Measurements from ENCODE around the gene KRTAP10-7.
"Not testable (repeated sequence)": the region's sequence is repeated elsewhere in the genome, so short reads cannot be mapped to it uniquely, and the experiment has no call there.

KRTAP10-7 gene

GRCh38 chr21:44612669-44613229, 12.4 kb downstream of the KRTAP10-7 start:
- DNase-seq: no peak

DNA sequence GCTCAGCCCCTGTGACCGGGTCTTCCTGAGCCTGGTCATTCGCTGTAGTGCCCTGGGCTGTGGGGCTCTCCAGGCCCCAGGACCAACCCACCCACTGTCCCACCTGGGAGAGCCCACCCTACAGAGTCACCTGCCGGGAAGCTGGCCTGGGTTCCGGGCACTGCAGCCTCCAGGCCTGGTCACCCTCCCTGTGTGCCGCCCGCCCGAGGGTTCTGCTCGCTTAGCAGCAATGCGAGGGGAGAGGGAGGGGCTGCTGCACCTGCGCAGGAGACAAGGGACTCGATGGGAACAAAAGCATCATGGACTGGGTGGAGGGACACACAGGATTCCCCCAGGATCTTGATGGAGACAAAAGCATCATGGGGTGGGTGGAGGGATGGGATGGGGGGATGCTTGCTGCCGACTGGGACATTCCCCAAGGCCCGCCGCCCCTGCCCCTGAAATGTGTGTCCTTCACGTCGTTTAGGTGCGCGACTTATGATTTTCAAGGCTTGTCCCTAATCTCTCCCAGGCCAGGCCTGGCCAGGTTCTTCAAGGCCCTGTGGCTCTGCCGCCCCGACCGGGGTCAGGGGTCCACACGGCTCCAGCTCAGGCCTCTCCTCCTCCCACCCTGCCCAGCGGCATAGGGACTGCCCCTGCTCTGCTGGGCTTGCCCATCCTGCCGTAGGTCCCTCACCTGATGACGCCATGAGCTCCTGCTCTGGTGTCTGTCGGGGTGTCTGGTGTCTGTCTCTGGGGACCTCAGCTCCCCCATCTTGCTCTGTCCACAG, 13.2 kb downstream of the KRTAP10-7 start:
- DNase-seq: no peak

DNA sequence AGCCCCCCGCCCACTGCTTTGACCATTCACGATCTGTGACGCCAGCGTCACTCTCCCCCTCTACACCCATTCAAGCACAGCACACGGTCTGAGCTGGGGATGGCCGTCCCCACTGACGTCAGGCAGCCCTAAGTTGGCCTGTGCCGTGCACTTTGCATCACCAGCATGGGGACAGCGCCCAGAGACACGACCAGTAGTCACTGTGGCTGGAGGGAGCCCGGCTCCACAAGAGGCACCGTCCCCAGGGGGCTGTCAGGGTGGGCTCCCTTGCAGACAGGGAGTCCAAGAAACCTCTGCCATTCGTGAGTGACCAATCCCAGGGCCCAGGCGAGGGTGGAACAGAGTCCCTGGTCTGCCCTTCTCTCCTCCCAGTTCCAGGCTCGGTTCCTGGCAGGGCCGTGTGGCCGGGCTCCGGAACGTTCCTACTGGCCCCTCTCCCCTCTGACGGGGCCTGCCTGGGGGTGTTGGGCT, 13.8 kb downstream of the KRTAP10-7 start:
- DNase-seq: no peak

DNA sequence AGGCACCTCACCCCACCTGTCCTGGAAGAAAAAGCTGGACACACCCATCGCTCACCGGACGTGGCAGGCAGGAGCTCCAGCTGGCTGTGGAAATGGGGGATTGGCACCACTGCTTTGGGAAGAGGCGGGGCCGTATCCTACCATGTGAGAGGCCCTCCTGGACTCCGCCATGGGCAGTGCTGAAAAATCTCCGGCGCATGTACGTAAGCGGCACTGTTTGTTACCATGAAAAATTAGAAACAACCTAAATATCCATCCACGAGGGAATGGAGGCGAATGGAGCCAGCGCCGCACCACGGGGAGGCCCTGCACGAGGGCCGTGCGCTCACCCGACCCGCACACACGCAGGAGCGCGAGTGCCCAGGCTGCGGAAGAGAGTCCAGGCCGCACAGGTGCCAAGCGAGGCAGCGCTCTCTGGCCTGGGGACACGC, 14.6 kb downstream of the KRTAP10-7 start:
- DNase-seq: no peak

GRCh38 chr21:44615466-44615865, 15.1 kb downstream of the KRTAP10-7 start:
- DNase-seq: no peak

- DNase-seq: no peak
These were observed 15.7 kb downstream of the KRTAP10-7 start for GRCh38 chr21:44615911-44616590.

DNA sequence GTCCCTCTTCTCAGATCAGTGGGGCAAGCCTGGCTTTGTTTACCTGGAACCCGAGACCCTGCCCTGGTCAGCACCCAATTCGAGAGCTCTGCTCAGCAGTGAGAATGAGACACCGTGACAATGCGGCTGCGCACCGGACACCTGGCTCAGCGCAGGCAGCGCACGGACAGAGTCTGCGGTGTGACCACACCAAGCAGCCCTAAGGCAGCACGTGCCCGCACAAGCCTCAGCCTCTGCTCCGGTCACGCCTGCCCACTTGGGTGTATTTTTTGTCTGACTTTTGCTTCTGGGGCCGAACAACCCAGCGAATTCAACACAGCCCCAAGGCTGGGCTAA, 16.2 kb downstream of the KRTAP10-7 start:
- no peak for DNase-seq

GRCh38 chr21:44617071-44617501, 16.7 kb downstream of the KRTAP10-7 start:
- DNase-seq: no peak

GRCh38 chr21:44618504-44618903, 18.1 kb downstream of the KRTAP10-7 start:
- no peak for DNase-seq

- DNase-seq: no peak
These were observed 18.5 kb downstream of the KRTAP10-7 start for GRCh38 chr21:44618909-44619308.

DNA sequence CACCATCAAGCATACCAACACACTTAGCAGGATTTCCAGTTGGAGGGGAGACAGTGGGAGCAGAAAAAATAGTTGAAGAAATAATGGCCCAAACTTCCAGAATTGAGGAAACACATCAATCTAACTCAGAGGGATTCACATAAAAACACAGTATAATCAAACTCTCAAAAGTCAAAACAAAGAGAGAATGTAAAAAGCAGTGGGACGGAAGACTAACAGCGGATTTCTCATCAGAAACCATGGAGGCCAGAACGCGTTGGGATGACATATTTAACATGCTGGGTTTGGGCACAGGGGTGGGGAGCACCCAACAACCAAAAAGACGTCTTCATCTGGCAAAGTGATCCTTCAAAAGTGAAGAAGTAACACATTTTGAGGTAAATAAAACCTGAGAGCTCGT, 19.5 kb downstream of the KRTAP10-7 start:
- DNase-seq: no peak

DNA sequence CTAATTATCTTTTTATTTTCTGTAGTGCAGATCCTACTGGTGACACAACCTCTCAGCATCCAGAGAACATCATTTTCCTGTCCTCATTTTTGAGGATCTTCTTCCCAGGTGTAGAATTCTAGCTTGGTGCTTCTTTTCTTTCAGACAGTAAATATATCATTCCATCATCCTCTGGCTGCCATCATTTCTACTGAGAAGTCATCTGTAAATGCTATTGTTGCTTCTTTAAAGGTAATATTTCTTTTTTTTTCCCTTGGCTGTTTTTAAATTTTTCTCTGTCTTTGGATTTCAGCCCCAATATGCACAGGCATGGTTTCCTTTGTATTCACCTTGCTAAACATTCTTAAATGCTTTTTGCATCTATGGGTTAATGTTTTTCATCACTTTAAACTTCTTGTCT, 23.2 kb downstream of the KRTAP10-7 start:
- DNase-seq: no peak

DNA sequence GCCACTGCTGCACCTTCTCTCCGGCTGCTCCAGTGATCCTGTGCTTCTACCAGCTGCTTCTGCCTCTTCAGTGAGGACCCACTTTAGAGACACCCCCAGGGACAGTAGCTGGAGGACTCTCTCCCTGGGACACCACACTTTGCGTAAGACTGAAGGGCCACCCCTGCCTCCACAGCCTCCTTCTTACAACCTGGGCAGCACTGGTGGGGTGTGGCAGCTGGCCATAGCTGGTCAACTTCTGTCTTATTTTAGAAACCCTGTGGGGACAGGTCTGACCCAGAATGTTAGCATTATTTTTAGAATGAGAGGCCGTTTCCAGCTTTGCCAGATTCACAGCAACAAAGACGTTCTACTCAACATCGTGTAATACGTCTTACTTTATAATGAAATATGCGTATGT, 25.4 kb downstream of the KRTAP10-7 start:
- DNase-seq: no peak

- no peak for DNase-seq
These were observed 25.9 kb downstream of the KRTAP10-7 start for GRCh38 chr21:44626262-44626661.

DNA sequence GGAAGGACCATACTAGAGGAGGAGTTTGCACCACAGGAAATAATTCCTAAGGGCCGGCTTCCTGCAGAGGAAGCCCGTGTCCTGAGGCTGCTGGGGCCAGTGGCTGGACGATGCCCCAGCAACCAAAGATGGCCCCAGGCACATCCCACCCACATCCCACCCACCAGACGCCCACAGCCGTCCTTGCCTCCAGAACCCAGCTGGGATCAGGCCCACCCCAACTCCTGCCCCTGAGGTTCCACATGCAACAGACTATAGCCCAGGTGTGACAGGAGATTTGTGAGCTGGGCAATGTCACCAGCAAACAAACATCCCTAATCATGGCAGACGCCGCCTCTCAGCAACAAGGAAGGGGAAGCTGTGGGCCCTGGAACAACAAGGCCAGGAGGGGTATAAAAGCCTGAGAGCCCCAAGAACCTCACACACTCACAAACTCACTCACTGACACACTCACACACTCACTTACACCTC, 26.3 kb downstream of the KRTAP10-7 start, which contains the start of gene KRTAP10-9:
Gene KRTAP10-9, plus strand, starts transcription at position 421 of the 471 bp plus-strand sequence. CDS start 79 bp downstream, outside the sequence.
- DNase-seq: no peak

DNA sequence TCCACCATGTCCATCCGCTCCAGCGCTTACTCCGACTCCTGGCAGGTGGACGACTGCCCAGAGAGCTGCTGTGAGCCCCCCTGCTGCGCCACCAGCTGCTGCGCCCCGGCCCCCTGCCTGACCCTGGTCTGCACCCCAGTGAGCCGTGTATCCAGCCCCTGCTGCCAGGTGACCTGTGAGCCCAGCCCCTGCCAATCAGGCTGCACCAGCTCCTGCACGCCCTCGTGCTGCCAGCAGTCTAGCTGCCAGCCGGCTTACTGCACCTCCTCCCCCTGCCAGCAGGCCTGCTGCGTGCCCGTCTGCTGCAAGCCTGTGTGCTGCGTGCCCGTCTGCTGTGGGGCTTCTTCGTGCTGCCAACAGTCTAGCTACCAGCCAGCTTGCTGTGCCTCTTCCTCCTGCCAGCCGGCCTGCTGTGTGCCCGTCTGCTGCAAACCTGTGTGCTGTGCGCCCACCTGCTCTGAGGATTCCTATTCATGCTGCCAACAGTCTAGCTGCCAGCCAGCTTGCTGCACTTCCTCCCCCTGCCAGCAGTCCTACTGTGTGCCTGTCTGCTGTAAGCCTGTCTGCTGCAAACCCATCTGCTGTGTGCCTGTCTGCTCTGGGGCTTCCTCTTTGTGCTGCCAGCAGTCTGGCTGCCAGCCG, 26.9 kb downstream of the KRTAP10-7 start:
- not testable (repeated sequence) for DNase-seq

DNA sequence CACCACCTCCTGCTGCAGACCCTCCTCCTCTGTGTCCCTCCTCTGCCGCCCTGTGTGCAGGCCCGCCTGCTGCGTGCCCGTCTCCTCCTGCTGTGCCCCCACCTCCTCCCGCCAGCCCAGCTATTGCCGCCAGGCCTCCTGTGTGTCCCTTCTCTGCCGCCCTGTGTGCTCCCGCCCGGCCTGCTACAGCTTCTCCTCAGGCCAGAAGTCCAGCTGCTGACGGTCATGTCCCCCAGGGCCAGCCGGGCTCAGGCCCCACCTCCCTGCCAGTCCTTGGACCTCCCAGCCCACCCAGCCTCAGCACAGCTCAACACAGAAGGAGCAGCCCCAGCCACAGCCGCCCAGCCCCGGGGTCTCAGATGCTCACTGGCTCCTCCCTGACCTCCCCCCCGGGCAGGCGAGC, 27.4 kb downstream of the KRTAP10-7 start:
- not testable (repeated sequence) for DNase-seq

- DNase-seq: no peak
These were observed 28.5 kb downstream of the KRTAP10-7 start for GRCh38 chr21:44628707-44629391.

DNA sequence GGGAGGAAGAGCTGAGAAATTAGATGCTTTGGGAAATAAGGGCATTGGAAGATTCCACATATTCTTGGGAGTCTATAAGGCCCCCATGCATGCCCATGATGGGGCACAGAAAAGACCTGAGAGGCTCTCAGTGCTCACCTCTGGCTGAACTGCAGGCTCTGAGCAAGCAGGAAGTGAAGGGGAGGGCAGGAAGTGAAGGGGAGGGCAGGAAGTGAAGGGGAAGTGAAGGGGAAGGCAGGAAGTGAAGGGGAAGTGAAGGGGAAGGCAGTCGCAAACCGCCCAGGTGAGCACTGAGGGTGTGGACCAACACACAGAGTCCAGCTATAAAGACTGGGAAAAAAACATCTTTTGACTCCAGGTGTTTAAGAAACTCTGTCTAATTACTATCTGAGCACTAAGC, 30.0 kb downstream of the KRTAP10-7 start:
- DNase-seq: no peak

GRCh38 chr21:44632067-44632466, 31.7 kb downstream of the KRTAP10-7 start:
- no peak for DNase-seq

GRCh38 chr21:44636209-44637017, 36.0 kb downstream of the KRTAP10-7 start:
- DNase-seq: no peak
